ENCODE results near the gene CYP2C8.
"Not testable (repeated sequence)": the region's sequence is repeated elsewhere in the genome, so short reads cannot be mapped to it uniquely, and the experiment has no call there.

The CYP2C8 gene

GRCh38 chr10:95069286-95069685 is at the start of gene CYP2C8:
Gene CYP2C8, minus strand, starts transcription at chr10:95069497. Its CDS starts 95 bp downstream, at chr10:95069402.
- no peak for DNase-seq

DNA sequence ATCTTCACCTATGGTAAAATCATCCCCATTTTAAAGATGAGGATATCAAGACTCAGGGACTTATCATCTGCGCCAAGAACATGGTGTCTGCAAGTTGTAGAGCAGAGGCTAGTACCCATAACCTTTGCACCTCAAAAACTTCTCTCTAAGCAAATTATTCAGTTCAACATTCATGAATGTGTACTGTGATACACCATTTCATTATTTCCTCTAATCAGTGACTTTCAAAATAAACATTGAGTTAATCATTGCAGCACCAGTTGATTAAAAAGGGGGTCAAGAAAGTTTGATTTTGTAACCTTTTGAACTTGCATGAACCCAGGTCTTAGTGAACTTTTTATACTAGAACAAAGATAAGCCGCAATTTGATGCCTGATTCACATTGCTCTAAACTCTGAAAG is 47.6 kb upstream of the CYP2C8 start:
- DNase-seq: no peak

GRCh38 chr10:95110823-95111222 is 41.5 kb upstream of the CYP2C8 start:
- not testable (repeated sequence) for DNase-seq

- no peak for DNase-seq
These were observed 28.5 kb upstream of the CYP2C8 start for GRCh38 chr10:95097805-95098204.

DNA sequence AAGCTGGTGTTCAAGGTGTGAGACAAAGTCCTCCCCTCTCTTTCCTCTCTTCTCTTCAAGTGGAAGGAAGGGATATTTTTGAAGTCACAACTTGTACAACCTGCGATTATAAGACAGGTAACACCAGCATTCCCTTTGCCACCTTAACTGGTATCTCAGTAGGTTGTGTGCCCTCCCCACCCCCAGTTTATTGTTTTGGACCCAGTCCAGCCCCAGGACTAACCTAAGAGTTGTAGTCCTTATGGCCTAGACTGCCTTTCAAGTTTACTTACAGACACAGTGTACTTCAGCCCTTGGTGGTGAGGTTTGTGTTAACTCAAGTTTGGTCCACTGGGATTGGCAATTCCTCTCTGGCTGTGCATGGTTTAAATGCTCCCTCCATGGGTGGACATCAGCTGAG is 26.8 kb upstream of the CYP2C8 start:
- DNase-seq: no peak

- not testable (repeated sequence) for DNase-seq
These were observed 10.3 kb upstream of the CYP2C8 start for GRCh38 chr10:95079626-95080025.

DNA sequence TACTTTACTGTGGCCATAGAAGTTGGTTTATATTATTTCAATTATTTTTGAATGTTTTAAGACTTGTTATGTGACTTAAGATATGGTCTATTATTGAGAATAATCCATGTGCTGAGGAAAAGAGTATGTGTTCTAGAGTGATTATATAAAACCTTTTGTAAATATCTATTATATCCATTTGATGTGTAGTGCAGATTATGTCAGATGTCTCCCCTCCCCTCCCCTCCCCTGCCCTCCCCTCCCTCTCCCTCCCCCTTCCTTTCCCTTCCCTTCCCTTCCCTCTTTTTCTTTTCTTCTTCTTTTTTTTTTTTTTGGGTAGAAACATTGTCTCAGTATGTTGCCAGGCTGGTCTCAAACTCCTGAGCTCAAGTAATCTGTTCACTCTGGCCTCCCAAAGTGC is 8.3 kb upstream of the CYP2C8 start:
- DNase-seq: no peak

DNA sequence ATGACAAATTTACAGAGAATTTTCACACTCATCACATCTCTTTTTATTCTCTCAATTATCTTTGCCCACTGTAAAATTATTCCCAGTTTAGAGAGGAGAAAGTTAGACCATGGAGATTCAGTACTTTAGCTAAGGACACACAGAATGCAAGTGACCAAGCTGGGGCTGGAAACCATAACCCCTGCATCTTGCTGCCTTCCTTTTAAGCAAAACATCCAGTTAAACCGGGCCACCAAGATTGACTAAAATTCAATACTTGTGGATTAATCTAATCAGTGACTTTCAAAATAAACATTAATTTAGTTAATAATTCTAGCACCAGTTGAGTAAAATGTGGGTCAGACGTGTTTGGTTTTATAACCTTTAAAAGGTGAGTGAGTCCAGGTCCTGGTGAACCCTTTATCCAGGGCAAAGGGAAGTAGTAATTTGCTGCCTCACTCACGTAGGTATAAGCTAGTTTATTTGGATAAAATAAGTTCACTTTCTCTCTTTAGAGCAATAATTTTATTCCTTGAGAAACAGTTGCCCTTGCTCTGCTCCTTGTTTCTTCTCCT is 1.9 kb upstream of the CYP2C8 start:
- DNase-seq: no peak

GRCh38 chr10:95064125-95064524 is 5.2 kb downstream of the CYP2C8 start:
- not testable (repeated sequence) for DNase-seq

GRCh38 chr10:95056744-95057363 is 12.4 kb downstream of the CYP2C8 start:
- no peak for DNase-seq

DNA sequence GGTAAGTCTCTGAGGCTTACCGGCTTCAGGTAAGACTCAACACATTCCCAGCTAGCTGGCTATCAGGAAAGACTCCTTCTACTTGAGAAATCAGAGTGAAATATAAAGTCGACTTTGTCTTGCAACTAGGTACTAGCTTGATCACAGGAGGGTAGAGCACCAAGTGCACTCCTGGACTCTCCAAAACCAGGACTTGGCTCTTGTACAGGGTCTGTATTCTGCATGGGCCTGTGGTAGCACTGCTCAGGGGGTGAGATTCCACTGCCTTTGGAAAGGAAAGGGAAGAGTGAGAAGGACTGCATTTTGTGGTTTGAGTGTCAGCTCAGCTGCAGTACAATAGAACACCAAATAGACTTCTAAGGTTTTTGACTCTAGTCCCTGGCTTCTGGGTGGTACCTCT is 19.4 kb downstream of the CYP2C8 start:
- no peak for DNase-seq

GRCh38 chr10:95048206-95048605 is 21.1 kb downstream of the CYP2C8 start:
- no peak for DNase-seq

GRCh38 chr10:95039281-95039680 is 30.0 kb downstream of the CYP2C8 start:
- no peak for DNase-seq

DNA sequence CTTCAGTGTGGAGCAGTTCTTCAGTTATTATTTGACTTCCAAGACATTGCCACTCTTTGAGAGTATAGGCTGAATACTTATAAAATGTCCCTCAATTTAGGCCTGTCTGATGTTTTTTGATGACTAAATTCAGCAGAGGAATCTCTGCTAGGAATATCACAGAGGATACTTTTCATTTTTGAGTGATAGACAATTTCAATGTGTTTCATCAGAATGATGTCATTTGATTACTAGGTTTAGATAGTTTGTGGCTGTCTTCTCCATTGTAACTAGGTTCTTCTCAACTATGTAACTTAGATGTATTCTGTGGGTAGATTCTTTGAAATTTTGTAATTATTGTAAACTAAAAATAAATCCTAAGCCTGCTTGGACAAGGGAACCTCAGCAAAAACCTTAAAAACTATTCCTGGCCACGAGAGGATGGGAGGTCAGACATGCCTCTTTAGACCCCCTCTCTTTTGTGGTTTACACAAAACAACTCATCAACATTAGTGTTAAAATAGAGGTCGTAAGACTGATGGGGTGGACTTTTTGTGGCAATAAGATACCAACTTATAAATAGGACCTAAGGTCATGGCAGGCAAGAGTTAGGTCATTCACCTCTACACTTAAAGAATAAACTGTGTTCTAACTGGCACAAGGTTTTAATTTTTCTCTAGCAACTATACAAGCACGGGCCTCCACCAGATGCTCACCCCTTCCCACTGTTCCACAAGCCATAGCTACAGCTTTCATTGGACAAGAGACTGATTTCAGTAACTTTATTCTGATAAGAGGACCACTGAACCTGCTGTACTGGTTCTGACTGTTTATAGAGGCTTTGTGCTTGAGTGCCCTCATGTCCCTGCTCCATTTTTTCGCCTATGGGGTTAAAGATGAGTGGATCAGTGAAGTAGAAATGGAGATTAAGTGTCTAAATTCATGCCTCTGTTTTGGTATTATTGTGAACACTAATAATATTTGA is 33.7 kb downstream of the CYP2C8 start:
- DNase-seq: no peak

DNA sequence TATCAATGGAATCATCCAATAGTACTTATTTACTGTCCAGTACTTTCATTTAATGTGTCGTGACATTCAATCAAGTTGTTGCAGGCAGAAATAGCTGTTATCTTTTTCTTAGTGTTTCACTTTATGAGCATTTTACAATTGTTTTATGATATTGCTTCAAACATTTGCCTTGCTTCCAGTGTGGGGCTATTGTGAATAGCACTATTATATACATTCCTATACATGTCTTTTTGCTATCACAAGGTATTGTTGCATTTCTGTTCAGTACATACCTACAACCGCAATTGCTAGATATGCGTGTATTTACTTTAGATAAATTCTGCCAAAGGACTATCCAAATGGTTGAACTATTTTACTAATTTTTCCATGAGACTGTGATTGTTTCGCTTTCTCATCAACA is 34.9 kb downstream of the CYP2C8 start:
- DNase-seq: no peak

- DNase-seq: no peak
These were observed 37.6 kb downstream of the CYP2C8 start for GRCh38 chr10:95031656-95032055.

DNA sequence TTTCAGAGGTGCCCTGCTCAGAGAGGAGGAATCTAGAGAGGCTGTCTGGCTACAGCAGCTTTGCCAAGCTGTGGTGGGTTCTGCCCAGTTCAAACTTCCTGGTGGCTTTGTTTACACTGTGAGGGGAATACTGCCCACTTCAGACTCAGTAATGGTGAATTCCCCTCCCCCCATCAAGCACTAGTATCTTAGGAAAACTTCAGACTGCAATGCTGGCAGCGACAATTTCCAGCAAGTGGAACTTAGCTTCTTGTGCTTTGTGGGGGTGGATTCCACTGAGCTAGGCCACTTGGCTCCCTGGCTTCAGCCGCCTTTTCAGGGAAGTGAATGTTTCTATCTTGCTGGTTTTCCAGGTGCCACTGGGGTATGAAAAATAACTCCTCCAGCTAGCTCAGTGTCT is 42.8 kb downstream of the CYP2C8 start:
- DNase-seq: no peak

GRCh38 chr10:94997741-94998174 is 71.5 kb downstream of the CYP2C8 start:
- DNase-seq: no peak

DNA sequence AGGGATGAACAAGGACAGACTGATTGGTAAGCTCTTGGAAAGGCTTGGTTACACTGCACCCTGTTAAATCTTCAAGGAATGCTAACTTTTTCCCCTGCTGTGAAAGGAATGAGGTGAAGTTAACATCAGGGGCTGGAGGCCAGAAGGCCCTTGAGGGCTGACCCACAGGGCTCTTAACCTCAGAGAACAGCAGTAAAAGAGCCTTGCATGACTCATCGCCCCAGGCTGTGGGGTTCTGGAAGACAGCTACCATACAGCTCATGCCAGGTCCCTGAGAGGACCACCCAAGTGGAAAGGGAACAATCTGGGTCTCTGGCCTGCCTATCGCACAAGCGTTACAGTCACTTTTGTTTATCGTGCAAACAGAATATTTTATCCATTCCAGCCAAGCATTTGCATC is 76.5 kb downstream of the CYP2C8 start:
- no peak for DNase-seq

DNA sequence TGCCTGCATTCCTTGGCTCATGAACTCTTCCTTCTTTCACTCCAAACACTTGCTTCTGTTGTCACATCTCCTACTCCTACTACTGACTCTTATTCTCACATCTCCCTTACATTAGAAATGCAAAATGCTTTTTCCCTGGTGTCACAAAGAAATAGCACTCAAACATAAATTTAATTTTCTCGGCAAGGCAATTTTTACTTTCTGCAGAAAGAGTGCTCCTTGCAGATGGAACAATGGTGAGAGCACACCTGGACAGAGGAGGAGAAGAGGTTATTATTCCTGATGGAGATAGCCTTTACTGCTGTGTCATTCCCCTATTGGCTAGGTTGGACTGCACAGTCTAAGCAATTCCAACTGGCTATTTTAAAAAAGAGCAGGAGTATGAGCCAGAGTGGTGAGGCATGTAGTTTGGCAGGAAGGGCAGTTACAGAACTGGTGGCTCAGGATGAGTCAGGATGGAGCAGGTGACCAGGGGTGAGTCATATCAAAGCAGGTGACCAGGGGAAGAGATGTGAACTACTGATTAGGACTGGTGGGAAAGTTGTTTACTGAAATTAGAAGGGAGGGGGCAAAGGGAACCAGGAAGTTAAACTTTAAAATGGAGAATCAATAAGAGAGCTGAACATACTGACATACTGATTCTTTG is 77.9 kb downstream of the CYP2C8 start:
- DNase-seq: no peak

GRCh38 chr10:94989192-94989591 is 80.1 kb downstream of the CYP2C8 start:
- no peak for DNase-seq

Data from activated effector memory CD4-positive, alpha-beta T cell treated with anti-CD3 and anti-CD28 coated beads, Interleukin-2, amount 50 U/mL, for 16 hours (primary cell).